HG02571 (cell line): ENCODE results near the gene BET1L.

Source experiments
- ATAC-seq: cut with Tn5 transposase; IDR thresholded peaks from one replicate; pipeline ENCODE4 v1.9.1; 2021; ENCODE audit warnings: mild to moderate bottlenecking, moderate library complexity; ENCODE audit not compliant: unreplicated experiment

Gene BET1L

DNA sequence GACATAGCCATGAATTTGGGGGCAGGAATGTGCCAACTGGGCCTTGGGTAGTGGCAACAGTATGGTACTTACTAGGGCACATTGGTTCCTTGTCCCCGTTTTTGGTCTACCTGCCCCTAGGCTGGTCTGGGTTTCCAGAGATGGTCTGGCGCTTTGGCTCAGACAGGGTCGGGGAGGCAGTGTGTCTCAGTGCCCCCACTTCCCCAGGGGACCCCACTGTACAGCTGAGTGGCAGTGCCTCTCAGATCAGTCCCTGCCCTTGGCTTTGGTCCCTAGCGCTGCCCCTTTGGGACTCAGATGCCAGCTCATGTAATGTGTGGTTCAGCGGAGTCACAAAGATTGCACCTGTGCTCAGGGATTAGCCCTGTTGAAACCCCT is 3.6 kb upstream of the BET1L start:
- ATAC-seq = no peak

DNA sequence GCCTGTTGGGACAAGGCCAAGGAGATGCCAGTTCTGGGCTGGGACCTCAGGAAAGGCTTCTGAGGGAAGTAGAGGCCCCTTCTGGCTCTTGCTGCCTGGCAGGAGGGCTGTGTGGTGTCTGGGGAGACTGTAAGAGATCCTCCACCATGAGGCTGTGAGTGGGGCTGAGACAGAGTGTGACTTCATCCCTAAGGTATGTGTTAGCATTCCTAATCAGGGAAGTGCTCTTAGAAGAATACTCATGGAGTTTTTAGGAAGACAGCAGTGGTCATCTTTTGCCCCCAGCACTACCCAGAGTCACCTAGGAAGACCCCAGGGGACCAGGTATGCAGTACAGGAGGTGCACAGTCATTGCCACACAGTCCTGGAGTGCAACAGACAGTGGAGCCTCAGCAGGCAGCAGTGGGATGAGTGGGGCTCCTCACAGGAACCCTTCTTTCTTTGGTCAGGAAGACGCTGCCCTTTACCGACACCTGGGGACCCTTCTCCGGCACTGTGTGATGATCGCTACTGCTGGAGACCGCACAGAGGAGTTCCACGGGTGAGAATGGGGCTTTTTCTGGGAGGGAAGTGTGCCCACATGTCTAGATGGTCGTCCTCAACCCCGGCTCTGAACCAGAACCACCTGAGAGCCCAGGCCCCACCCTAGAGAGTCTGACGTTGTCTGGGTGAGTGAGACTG is 3.1 kb upstream of the BET1L start:
- no peak for ATAC-seq

DNA sequence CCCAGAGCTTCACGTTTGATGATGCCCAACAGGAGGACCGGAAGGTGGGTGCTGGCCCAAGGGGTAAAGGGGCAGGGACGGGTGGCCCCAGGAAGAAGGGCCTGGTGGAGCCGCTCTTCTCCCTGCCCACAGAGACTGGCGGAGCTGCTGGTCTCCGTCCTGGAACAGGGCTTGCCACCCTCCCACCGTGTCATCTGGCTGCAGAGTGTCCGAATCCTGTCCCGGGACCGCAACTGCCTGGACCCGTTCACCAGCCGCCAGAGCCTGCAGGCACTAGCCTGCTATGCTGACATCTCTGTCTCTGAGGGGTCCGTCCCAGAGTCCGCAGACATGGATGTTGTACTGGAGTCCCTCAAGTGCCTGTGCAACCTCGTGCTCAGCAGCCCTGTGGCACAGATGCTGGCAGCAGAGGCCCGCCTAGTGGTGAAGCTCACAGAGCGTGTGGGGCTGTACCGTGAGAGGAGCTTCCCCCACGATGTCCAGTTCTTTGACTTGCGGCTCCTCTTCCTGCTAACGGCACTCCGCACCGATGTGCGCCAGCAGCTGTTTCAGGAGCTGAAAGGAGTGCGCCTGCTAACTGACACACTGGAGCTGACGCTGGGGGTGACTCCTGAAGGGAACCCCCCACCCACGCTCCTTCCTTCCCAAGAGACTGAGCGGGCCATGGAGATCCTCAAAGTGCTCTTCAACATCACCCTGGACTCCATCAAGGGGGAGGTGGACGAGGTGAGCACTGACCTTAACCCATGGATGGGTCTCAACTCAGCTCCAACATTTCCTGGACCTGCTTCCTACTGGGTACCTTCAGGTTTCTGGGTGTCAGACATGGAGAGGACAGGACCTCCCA is 2.3 kb upstream of the BET1L start:
- ATAC-seq = no peak

- no peak for ATAC-seq
Observed at GRCh38 chr11:208917-209260, 1.7 kb upstream of the BET1L start.

DNA sequence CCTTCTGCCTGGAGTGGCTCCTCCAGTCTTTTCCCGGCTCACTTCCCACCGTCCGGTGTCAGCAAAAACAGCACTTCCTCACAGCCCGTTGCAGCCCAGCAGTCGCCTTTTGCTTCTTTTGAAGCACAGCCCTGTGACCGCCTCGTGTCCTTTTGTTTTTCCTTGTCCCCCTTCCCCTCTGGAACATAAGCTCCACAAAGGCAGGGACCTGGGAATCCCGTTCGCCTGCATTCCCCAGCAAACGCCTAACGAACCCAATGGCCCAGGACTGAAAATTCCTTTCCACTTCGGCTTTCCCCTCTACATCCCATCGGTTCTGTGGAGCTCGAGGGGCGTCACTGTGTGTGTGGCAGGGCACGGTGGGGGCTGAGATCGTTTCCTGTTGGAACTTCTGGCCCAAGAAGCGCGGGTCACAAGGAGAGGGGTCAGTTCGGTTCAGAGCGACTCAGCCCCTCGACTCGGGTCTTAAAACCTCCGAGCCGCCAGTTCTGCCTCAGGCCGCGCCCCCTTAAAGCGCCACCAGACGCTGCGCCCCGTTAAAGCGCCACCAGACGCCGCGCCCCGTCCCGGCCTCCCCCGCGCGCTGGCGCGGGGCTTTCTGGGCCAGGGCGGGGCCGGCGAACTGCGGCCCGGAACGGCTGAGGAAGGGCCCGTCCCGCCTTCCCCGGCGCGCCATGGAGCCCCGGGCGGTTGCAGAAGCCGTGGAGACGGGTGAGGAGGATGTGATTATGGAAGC is 1.1 kb upstream of the BET1L start:
- peak; percentile 40 for ATAC-seq

DNA sequence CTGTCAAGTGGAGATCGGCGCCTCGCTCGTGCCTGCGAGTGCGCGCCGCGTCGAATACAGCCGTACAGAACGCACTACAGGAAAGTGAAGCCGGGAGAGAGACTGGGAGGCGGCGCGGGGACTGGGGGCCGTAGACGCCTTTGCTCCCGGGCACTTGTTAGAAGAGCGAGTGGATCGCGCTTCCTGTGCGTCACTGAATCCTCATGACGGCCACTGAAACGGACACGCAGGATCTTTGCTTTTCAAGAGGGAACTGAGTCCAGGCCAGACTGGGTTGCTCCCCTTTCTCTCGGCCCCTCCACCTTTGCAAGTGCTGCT is 623 bp upstream of the BET1L start:
- ATAC-seq = no peak

- ATAC-seq = no peak
Observed at GRCh38 chr11:206526-207207, 532 bp downstream of the BET1L start.

GRCh38 chr11:206002-206384 is 1.2 kb downstream of the BET1L start:
- no peak for ATAC-seq

DNA sequence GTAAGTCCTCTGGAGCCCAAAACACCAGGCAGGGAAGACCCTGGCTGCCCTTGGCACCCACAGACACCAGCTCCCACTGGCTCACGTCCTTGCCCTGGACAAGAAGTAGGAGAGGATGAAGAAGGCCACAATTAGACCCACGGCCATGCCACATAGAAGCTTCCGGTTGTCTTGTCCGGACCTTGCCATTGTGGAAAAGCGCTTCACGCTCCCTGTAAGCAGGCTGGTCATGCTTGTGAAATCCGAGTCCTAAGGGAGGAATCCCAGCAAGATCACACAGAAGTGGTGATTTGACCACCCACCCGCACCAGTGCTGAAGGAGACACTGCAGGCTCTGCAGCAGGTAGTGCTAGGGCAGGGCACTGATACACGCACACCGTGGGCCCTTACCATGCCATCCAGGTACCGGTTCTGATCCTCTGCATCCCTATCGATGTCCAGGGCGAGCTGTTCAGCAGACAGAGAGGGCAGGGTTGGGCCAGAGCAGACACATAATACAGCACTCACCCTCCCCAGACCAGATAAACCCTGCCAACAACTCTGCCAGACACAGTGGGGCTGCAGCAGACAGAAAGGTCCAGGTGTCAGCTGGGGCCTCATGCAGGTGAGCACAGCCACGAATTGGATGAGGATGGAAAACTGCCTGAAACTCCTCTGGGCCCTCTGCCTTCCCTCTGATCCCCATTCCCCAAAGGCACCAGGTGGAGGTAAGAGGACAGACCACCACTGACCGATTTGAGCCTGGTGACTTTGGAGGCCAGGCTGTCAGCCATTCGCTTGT is 1.8 kb downstream of the BET1L start:
- no peak for ATAC-seq

DNA sequence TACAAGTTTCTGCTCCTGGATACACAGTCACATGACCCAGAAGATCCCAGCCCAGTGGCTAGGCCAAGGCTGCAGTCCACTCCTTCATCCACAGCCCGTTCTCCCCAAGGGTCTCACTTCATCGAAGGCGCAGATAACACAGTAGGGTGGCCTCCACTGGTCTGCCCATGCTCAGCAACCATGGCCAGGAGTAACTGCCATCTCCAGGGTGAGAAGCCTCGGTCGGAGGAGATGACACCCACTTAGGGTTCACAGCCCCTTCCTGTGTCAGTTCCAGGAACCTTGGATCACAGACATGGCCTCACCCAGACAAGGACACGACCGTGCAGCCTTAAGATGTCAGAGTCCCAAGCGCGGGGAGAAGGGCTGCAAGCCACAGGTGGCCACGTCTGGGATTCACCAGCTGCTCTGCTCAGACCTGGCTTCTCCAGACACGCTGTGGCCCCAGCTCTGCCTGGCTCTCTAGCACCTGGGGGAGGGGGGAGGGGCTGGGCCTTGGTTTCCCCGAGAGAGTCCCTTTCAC is 2.6 kb downstream of the BET1L start:
- no peak for ATAC-seq

DNA sequence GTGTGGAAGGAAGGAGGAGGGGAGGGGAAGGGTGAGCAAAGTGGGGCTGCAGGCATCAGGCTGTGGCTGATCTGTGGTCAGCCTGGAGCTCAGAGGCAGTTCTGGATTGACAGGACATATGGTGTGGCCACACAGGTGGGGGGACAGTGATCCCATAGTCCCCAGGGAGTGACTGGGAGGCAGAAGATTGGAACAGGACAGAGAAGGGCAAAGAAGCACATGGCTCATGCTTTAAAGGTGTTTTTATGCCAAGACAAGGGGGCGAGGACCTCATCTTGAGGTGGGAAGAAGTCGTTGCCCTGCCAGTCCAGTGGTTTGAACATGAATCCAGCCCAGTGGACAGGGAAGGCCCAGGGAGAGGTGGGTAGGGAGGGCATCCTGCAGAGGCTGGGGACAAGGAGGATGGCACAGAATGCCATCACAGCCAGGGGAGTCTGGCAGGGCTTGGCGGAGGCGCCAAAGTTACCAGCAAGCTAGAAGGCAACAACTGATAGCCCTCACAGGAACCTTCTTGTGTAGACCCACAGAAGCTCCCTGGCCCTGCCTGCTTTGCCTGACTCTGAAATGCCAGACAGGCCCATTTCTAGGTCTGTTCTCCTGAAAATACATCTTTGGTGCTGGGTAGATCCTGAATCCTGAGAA is 3.1 kb downstream of the BET1L start:
- ATAC-seq = no peak

- no peak for ATAC-seq
Observed at GRCh38 chr11:203056-203944, 3.9 kb downstream of the BET1L start.

DNA sequence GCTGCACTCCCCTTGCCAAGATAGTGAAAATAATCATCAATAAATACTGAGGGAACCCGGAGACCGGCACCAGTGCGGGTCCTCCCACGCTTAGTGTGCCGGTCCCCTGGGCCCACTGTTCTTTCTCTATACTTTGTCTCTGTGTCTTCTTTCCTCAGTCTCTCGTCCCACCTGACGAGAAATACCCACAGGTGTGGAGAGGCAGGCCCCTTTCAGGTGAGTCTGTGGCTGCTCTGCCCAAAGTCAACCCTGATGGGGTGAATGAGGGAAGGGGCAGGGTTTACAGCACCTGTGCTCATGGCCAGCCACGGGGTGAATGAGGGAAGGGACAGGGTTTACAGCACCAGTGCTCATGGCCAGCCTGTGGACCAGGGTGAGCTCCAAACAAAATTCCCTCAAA is 4.7 kb downstream of the BET1L start:
- ATAC-seq = no peak

GRCh38 chr11:201966-202365 is 5.2 kb downstream of the BET1L start:
- ATAC-seq = no peak

GRCh38 chr11:200224-201003 is 6.8 kb downstream of the BET1L start:
- ATAC-seq = no peak

DNA sequence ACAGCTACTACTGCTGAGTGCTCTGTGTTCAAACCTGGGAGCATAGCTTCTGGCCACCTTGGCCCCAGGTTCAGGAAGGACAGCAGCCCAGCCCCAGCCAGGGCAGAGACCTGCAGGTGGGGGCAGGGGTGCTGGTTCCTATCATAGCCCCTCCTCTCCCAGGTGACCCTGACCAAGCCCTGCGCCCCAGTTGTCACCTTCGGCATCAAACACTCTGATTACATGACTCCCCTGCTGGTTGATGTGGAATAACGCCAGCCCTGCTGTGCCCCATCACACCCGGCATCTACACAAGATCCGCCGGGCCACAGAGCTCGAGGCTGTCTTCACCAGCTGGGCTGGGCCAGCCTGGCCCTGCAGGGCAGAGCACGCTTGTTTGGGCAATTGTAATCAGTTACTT is 7.4 kb downstream of the BET1L start:
- ATAC-seq = no peak

- no peak for ATAC-seq
Observed at GRCh38 chr11:199004-199581, 8.1 kb downstream of the BET1L start.

DNA sequence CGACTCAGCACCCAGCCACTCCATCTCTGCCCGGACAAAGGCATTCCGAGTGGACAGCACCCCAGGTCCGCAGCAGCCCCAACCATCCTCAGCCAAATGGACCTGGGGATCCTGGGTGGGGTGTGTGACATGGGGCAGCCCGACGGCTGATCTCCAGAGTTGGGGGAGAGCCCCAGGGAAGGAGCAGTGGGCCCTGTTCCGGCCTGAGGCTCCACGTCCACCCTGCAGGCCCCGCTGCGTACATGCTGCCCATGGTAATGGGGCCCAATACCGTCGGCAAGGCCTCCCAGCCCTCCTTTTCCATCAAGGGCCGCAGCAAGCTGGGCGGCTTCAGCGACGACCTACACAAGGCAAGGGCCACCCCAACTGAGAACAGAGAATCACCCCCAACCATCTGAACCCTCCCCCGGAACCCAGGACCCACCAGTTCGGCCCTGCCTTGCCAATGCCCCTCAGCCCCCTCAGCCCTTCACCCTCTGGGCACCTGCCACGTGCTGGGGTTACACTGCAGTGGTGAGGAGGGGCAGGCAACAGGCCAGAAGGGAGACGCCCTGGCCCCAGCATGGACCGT is 8.9 kb downstream of the BET1L start:
- no peak for ATAC-seq
